GM19043 (cell line): ENCODE data around the gene CRYZL1.

Source experiments
- ATAC-seq: cut with Tn5 transposase; IDR thresholded peaks from one replicate; pipeline ENCODE4 v1.9.1; 2021; ENCODE audit warnings: low read depth; ENCODE audit not compliant: unreplicated experiment

The CRYZL1 gene

GRCh38 chr21:33663241-33663640 lies 21.7 kb upstream of the CRYZL1 start:
- ATAC-seq: no peak

DNA sequence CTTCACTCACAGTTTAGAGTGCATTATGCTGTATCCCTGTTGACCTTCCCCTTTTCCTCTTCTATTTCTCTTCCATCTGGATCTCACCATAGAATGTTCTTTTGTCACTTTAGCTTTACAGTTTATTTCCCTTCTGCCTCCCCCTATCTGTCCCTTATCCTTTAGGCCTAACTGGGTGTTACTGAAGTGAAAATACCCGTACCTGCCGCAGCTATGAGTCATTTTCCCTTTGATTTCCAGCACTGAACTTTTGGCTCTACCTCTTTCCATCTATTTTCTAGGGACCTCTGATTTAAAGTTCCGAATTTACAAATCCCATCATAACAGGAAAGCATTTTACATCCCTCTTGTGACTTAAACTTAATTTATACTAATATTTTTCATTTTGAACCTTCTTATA lies 20.5 kb upstream of the CRYZL1 start:
- no peak for ATAC-seq

DNA sequence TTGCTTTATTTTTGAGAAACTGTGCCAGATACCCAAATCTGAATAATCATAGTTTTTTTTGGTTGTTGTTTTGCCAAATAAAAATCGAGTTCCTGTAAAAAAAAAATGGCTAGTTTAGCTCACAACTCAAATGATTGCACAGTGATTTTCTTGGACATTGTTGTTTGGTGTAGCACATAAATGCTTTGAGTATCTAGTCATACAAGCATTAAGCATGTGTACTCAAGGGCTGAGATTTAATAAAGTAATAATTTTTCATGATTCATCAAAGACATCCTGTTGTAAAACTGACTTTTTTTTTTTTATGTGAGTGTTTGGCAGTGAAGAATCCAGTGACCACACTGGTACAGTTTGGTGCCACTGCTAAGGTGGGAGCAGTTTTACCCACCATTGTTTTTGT lies 19.6 kb upstream of the CRYZL1 start:
- no peak for ATAC-seq

DNA sequence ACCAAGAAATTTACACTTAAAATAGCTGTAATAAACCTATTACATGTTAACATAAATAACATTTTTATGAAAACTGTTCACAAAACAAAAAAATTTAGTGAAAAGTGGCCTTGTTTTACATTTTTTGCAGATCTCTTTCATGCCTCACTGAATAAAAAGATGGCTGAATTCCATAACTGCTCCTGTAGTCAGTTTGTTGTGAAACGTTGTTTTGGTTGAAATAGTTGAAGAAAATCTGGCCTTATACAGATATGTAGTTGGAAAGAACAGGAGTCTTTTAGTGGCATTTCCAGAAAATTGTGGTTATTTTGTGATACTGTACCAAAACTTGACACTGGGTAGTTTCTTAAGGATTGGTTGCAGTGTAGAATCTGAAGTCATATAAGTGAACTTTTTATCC lies 18.9 kb upstream of the CRYZL1 start:
- ATAC-seq: no peak

- ATAC-seq: no peak
These were observed 18.0 kb upstream of the CRYZL1 start for GRCh38 chr21:33659568-33659949.

DNA sequence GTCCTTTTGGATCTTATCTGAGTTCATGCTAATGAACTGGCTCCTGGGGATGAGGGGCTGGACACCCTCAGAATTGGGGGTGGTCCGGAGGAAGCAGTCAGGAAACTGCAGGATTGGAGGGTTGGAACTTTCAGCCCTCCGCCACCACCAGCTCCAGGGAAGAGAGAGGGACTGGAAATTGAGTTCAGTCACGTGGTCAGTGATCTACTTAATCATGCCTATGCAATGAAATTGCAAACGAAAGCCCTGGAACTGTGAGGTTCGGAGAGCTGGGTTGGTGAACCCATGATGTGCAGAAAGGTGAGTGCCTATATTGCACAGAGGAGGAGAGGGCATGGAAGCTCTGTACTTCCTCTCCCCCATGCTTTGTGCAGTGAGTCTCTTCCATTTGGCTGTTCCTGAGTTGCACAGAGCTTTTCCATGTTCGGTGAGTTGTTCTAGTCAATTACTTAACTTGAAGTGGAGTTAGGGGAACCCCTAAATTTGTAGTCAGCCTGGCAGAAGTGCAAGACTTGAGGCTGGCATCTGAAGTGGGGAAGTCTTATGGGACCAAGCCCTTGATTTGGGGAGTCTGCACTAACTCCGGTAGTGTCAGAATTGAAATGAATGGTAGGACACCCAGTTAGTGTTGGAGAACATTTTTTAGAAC lies 17.5 kb upstream of the CRYZL1 start:
- no peak for ATAC-seq

- ATAC-seq: no peak
These were observed 15.7 kb upstream of the CRYZL1 start for GRCh38 chr21:33657124-33657820.

- ATAC-seq: no peak
These were observed 14.2 kb upstream of the CRYZL1 start for GRCh38 chr21:33655588-33656221.

- ATAC-seq: no peak
These were observed 12.9 kb upstream of the CRYZL1 start for GRCh38 chr21:33654412-33654811.

GRCh38 chr21:33651965-33652680 lies 10.6 kb upstream of the CRYZL1 start:
- ATAC-seq: no peak

DNA sequence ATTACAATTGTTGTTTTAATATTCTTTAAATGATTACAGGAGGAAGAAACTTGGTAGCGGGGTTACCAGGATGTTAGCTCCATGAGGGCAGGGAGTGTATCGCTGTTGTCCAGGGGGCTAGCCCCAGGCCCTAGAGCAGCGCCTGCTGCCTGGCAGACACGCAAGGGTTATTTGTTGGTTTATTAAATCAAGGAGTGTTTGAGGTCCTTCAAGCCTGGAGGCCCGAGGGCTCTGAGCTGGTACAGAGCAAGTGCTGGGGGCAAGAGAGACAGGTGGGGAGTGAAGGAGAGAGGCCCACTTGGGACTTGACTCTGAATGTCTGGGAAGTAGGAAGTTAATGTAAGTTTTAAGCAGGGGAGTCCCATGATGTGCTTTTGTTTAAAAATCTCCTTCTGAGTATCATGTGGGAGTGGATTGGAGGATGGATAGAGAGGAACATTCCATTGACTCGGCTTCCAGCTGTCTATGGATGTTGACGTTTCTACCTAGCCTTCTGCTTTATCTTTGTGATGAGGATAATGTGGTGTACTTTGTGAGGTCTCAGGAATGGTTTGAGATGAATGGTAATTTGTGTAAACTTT lies 9.5 kb upstream of the CRYZL1 start:
- no peak for ATAC-seq

GRCh38 chr21:33650230-33650629 lies 8.7 kb upstream of the CRYZL1 start:
- ATAC-seq: no peak

DNA sequence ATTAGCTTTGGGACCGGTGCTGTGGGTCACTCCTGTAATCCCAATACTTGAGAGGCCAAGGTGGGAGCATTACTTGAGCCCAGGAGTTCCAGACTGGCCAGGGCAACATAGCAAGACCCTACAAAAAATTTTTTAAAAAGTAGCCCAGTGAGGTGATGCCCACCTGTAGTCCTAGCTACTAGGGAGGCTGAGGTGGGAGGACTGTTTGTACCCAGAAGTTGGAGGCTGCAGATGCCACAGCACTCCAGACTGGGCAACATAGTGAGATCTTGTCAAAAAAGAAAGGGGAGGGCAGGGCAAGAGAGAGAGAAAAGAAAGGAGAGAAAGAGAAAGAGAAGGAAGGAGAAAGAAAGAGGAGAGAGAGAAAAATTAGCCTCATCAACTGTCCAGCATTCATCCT lies 7.0 kb upstream of the CRYZL1 start:
- ATAC-seq: no peak

DNA sequence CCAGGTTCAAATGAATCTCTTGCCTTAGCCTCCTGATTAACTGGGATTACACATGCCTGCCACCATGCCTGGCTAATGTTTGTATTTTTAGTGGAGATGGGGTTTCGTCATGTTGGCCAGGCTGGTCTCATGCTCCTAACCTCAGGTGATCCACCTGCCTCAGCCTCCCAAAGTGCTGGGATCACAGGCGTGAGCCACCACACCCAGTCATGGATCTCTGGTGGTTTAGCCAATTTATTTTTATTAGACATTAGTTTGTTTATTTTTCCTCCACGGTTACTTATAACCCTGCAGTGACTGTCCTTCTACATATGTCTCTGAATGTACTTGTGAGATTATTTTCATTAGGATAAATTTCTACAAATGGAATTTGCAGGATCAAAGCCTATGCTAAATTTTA lies 6.0 kb upstream of the CRYZL1 start:
- no peak for ATAC-seq

DNA sequence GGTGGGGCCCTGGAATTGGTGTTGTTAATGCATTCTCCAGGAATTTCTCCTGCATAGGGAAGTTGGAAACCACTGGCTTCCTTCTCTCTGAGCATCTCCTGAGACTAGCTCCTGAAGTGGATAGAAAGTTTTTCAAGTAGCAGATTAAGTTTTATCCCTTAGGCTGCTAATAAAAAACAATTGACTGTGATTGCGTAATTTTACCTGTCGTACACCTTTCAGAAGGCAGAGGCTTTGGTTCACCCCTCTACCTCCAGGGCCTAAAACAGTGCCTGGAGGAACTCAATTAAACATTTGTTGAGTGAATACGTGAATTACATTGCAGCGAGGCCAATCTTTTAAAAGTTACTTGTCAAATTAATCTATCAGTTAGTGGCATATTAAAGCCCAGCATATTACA lies 4.2 kb upstream of the CRYZL1 start:
- ATAC-seq: no peak

GRCh38 chr21:33644383-33645074 lies 3.0 kb upstream of the CRYZL1 start:
- ATAC-seq: no peak

- ATAC-seq: no peak
These were observed 2.2 kb upstream of the CRYZL1 start for GRCh38 chr21:33643658-33644311.

- no peak for ATAC-seq
These were observed 1.5 kb upstream of the CRYZL1 start for GRCh38 chr21:33642896-33643657.
